ENCODE results near the gene SEPTIN11. TPM values are rescaled to one million over a fixed set of nuclear protein-coding genes. Genes with fewer than 3 reads are reported as not detected.

Gene SEPTIN11
- total and polyA plus RNA-seq, 9 of the 15 experiments (the other 6 are each of a cell fraction or from before 2014, with no cell fraction given), result 25.7 to 142 (median 84.3) TPM

GRCh38 chr4:76984788-76985211 lies 35.2 kb downstream of the SEPTIN11 start:
- H3K9me3 ChIP-seq (replicated peaks; ENCODE audit: control insufficient read depth, insufficient read depth, low read depth, low read length), result no peaks in the 10 kb centered on the region; the same call in 1 of the 2 replicates
- no peaks in the 10 kb centered on the region for H3K9me1 ChIP-seq (ENCODE audit: control insufficient read depth, insufficient read depth, low read length)
- no peak overlapping the region for H3K4me2 ChIP-seq (ENCODE audit: insufficient read depth, low read length)
- H3K9ac ChIP-seq (ENCODE audit: insufficient read depth in 1 of 2, low read depth in 2 of 2, low read length in 2 of 2), result no peak overlapping the region
- no peaks in the 10 kb centered on the region for H3K27me3 ChIP-seq (ENCODE audit: control insufficient read depth in 2 of 2, insufficient read depth in 2 of 2, low read length in 2 of 2)
- ATAC-seq, result no peak
- no peak overlapping the region for H3K4me3 ChIP-seq
- ChIA-PET POLR2A (interaction anchor here (2.7 kb wide), 1 partner anchor 11 kb away, joined by 8 read pairs; no protein-coding TSS in a partner anchor), CTCF (ENCODE audit: low intra/inter-chr PET ratio) (interaction anchor here (0.7 to 1.2 kb wide), 2 partner anchors 38 to 104 kb away, joined by 4 read pairs; no protein-coding TSS in a partner anchor)
- DNase-seq (ENCODE audit: extremely low read depth in 1 of 4, low spot score in 3 of 4), result no peak
- no peaks in the 10 kb centered on the region for H4K20me1 ChIP-seq (replicated peaks; ENCODE audit: control insufficient read depth, insufficient read depth, low read length)
- WGBS (ENCODE audit: insufficient coverage, low coverage, missing lambda C conversion rate), result 84% methylated on average over 7 of the region's 7 CpGs
- in situ Hi-C loops (cut with MboI), result no loop called here
- FAIRE-seq, result no peak
- intact Hi-C loops (cut with micrococcal nuclease), result no loop called here
- no TSS peak for BruUV-seq (replicated peaks)
- H3K79me2 ChIP-seq (ENCODE audit: control insufficient read depth, insufficient read depth, low read length), result peaks cover 74% of the 10 kb centered on the region
- H3K27ac ChIP-seq (ENCODE audit: extremely low read depth, low read depth, low read length), result no peak overlapping the region
- H2AFZ ChIP-seq (ENCODE audit: low read depth, low read length), result no peak overlapping the region
- H3K36me3 ChIP-seq (ENCODE audit: control insufficient read depth, insufficient read depth, low read length), result peaks cover 5% of the 10 kb centered on the region
- H3K4me1 ChIP-seq (replicated peaks in 1 of 2; ENCODE audit: control insufficient read depth in 2 of 2, insufficient read depth in 2 of 2, low read length in 2 of 2), result peaks cover 5 to 15% of the 10 kb centered on the region in 2 experiments; a peak in 3 of 5 replicates
- no peak for TF ChIP-seq ADNP (tag; IDR thresholded peaks at IDR 0.05)
- TF ChIP-seq ZNF318 (IDR thresholded peaks at IDR 0.05; ENCODE audit: borderline replicate concordance in 1 of 2, low read depth in 1 of 2), result no peak
- TF ChIP-seq C11orf30 (IDR thresholded peaks at IDR 0.05; ENCODE audit: low read depth), result peak; percentile 52; the same call in 1 of the 2 replicates
- no peak for TF ChIP-seq ZNF197 (CRISPR knock-in tag; IDR thresholded peaks at IDR 0.05; ENCODE audit: low read depth)
- no peak for TF ChIP-seq ZFP36 (IDR thresholded peaks at IDR 0.05; ENCODE audit: low read depth, low read length, partially characterized antibody)
- no peak for TF ChIP-seq ZBTB34 (CRISPR knock-in tag; IDR thresholded peaks at IDR 0.05)
- TF ChIP-seq CREM (IDR thresholded peaks at IDR 0.05; ENCODE audit: low read depth), result no peak
- no peak for TF ChIP-seq MTA3 (IDR thresholded peaks at IDR 0.05; ENCODE audit: borderline replicate concordance)
- TF ChIP-seq ZNF316 (IDR thresholded peaks at IDR 0.05), result peak; percentile 68
- no peak for TF ChIP-seq RBM39 (optimal IDR thresholded peaks at IDR 0.05; ENCODE audit: low read depth, low read length)
- no peak for TF ChIP-seq ZNF740 (CRISPR knock-in tag; IDR thresholded peaks at IDR 0.05)
- TF ChIP-seq ZNF740 (tag; IDR thresholded peaks at IDR 0.05), result no peak
- TF ChIP-seq SMARCA5 (IDR thresholded peaks at IDR 0.05), result no peak
